8988T (cell line): ENCODE results near the gene R3HDM4.
A peak's percentile ranks its signal among the peaks of the same experiment; 100 is the strongest.
"Not testable (repeated sequence)": the region's sequence is repeated elsewhere in the genome, so short reads cannot be mapped to it uniquely, and the experiment has no call there.

Source experiments
- DNase-seq: peaks from one replicate; pipeline ENCODE4 v3.0.0; 2011

R3HDM4 gene

DNA sequence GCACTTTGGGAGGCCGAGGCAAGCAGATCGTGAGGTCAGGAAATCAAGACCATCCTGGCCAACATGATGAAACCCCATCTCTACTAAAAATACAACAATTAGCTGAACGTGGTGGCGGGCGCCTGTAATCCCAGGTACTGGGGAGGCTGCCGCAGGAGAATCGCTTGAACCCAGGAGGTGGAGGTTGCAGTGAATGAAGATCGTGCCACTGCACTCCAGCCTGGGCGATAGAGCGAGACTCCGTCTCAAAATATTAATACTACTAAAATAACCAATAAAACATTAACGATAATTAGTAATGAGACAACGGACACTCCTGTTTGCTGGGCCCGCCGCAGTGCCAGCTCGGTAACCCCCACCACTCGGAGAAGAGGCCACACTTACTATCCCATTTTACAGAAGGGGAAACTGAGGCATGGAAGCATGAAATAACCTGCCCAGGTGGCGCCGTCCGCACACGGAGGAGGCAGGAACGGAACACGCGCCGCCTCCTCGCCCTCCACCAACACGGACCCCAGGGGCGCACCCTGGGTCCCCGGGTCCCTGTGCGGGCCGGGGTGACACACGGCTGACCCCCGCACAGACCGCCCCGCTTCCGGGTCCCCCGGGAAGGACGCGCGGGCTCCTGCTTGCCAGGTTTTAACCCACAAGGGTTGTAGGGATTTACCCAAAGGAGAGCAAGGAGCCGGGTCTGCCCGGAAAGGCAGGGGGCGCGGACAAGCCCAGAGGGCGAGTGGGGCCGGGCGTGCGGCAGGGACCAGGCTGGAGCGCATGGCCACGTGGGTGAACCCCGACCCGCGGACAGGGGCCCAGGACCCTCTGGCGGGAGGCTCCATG lies 1.6 kb downstream of the R3HDM4 start:
- no peak for DNase-seq

DNA sequence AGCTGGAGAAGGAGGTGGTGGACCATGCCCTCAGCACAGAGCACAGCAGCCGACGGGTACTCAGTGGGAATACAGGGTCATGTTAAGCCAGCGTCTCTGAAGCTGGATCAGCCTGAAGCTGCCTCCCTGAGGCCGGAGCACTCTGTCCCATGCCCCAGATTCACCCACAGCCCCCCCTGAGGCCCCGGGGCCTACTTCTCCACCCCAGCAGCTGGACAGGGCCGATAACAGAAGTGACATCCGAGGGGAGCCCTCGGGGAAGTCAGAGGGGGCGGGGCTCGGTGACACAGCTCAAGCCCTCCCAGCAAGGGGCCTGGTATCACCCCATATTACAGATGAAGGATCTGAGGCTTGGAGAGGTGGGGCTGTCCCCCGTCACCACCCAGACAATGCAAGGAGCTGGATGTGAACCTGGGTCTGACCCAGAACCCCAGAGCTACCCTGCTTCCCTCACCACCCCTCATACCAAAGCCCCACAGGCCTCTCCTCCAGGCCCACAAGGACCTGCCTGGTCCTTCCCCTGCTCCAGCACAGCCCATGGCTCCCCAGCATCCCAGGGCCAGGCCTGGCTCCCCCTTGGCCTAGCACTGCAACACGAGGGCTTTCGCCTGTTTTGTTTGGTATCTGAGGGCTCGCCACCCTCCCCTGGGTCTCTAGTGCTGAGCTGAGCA lies 5.7 kb downstream of the R3HDM4 start:
- DNase-seq: no peak

DNA sequence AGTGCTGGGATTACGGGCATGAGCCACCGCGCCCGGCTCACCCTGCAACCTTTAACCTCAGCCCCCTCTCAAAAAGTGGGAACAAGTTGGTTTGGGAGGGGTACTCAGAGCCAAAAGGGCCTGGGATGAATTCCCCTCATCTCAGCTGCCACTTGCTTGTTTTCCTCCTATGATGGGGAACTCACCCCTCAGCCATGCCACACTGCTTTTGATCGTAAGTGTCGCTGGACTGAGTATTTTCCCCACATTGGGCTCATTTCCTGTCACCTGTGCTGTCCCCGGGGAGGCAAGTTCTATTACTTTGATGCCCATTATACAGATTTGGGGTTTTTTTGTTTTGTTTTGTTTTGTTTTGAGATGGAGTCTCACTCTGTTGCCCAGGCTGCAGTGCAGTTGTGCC lies 6.5 kb downstream of the R3HDM4 start:
- no peak for DNase-seq

GRCh38 chr19:904545-904944 lies 8.5 kb downstream of the R3HDM4 start:
- no peak for DNase-seq

- no peak for DNase-seq
Observed at GRCh38 chr19:903266-903797, 9.7 kb downstream of the R3HDM4 start.

DNA sequence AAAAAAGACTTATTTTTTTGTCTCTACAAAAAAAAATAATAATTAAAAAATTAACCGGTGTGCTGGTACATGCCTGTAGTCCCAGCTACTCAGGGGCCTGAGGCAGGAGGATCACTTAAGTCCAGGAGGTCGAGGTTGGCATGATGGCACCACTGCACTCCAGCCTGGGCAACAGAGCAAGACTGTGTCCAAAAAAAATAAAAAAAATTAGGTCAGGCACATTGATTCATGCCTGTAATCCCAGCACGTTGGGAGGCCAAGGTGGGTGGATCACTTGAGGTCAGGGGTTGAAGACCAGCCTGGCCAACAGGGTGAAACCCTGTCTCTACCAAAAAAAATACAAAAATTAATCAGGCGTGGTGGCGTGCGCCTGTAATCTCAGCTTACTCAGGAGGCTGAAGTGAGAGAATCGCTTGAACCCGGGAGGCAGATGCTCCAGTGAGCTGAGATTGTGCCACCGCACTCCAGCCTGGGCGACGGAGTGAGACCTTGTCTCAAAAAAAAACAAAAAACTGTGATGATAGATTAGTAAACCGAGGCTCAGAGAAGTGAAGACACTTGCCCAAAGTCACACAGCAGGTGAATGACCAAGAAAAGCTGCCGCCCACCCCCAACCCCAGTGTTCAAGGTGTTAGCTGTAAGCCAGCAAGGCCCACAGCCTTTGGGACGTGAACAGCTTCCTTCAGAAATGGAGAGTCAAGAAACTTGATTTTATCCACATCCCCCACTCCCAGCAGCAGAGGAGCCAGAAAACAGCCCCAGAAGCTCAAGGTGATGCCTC lies 10.4 kb downstream of the R3HDM4 start:
- no peak for DNase-seq

GRCh38 chr19:902093-902370 lies 11.0 kb downstream of the R3HDM4 start:
- DNase-seq: no peak

GRCh38 chr19:901216-902092 lies 11.6 kb downstream of the R3HDM4 start:
- no peak for DNase-seq

DNA sequence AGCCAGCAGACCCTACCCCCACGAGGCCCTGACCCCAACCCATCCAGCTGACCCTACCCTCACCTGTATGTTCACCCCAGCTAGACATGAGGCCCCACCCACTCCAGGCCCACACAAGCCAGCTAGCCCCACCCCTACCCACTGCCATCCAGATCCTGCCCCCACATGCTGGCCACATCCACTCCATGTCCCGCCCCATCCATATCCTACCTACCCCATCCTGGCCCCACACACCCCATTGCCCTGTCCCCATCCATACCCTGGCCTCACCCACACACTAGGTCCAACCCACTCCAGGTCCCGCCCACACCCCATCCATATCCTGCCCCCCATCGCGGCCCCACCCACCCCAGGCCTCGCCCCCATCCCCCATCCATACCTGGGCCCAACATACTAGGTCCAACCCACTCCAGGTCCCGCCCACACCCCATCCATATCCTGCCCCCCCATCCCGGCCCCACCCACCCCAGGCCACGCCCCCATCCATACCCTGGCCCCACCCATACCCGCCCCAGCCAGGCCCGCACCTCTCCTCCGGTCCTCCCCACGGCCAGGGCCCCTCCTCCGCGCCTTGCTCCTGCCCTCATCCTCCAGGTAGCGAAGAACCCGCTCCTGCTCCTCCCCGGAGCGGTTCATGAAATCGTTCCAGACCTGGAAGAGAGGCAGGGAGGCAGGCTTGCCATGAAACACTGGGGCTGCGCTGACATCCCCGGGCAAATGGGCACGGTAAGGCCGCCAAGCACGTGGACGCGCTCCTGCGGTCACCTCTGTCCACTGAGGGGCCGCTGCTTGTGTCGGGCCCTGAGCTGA lies 12.5 kb downstream of the R3HDM4 start:
- peak; percentile 94 for DNase-seq

GRCh38 chr19:900043-900301 lies 13.0 kb downstream of the R3HDM4 start:
- DNase-seq: no peak

DNA sequence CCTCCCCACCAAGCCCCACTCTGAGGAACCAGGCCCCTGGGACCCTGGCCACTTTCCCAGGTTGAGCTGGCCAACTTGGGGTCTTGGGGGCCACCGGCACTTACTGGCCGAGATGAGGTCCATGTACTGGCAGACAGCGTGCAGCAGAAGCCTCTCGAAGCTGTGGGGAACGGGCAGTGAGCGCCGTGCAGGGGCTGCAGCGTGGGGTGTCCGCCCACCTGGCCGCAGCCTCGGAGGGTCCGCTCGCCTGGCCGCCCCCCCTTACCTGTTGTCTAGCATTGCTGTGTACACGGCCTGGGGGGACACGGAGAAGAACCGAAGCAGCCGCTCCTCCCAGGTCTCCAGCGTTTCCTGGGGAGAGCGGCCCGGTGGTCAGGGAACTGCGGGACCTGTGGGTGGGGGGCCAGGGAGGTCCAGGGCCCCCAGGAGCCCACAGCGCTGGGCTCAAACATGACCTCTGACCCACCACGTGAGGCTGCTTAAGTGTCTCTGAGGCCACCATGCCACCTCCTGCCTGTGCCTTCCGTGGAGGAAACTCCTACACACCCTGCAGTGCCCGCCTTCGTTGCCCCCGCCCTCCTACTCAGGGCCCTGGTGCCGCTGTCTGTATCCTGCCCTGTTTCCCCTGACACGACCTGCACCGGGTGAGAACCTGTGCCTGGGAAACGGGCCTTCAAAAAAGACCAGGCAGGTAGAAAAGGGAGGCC lies 13.5 kb downstream of the R3HDM4 start:
- no peak for DNase-seq

DNA sequence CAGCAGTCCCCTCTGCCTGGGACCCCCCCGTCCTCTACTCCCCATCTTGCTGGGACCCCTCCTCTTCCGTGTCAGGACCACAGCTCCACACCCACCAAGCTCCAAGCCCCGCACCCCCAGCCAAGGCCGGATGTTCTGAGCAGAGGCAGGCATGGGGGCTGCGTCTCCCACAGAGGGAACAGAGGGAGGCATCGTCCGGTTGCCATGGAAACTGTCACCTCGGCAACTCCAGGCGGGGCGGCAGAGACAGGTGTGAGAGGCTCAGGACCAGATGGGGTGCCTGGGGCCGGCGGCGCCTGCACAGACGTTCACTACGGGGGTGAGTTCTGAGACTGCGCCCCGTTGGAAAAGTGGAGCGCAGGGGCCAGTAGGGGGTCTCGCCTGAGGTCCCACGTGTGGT lies 14.4 kb downstream of the R3HDM4 start:
- no peak for DNase-seq

DNA sequence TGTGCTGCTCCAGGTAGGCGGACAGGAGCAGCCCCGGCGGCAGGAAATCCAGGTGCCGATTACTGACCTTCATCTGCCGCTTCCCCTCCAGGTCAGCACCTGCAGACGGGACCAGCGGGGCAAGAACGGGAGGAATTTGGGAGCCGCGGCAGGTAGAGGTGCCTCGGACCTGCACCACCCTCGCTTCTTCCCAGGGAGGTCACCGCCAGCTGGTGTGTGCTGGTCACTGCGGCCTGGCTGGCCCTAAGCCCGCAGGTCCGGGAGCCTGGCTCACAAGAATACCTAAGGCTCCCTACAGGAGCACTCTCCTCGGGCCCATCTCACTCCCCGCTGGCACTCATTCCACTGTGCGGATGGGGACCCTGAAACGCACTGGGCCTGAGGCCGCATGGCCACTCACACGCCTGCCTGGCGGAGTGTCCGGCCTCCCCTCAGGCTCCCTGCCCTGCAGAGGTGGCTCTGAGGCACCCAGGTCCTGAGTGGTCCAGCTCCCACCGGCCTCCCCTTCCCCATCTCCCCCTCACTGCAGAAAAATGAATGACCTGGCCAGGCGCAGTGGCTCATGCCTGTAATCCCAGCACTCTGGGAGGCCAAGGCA lies 15.5 kb downstream of the R3HDM4 start:
- no peak for DNase-seq

- DNase-seq: no peak
Observed at GRCh38 chr19:896999-897398, 16.0 kb downstream of the R3HDM4 start.

GRCh38 chr19:896434-896833 lies 16.6 kb downstream of the R3HDM4 start:
- no peak for DNase-seq

DNA sequence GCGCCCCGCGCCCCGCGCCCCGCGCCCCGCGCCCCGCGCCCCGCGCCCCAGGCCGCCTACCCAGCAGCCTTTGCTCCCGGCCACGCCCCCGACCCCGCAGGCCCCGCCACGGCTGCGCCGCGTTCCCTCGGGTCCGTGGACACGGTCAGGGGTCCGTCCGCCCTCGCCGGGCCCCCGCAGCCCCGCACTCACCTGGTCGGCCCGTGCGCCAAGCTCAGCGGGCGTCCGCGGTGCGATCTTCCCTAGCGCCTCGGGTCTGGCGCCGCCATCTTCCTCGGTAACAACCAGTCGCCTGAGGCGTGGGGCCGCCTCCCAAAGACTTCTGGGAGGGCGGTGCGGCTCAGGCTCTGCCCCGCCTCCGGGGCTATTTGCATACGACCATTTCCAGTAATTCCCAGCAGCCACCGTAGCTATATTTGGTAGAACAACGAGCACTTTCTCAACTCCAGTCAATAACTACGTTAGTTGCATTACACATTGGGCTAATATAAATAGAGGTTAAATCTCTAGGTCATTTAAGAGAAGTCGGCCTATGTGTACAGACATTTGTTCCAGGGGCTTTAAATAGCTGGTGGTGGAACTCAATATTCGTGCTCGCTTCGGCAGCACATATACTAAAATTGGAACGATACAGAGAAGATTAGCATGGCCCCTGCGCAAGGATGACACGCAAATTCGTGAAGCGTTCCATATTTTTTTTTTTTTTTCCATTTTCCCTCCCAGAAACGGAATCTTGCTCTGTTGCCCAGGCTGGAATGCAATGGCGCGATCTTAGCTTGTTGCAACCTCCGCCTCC lies 19.9 kb downstream of the R3HDM4 start, which contains the start of the genes MED16 and RNU6-9:
Gene MED16 (minus strand): TSS at position 294 of the 796 bp plus-strand sequence. CDS start 2,056 bp downstream, outside the sequence.
Gene RNU6-9 (plus strand): TSS at position 591 of the 796 bp plus-strand sequence.
- DNase-seq: peak; percentile 100

- DNase-seq: no peak
Observed at GRCh38 chr19:892243-892893, 20.7 kb downstream of the R3HDM4 start.

DNA sequence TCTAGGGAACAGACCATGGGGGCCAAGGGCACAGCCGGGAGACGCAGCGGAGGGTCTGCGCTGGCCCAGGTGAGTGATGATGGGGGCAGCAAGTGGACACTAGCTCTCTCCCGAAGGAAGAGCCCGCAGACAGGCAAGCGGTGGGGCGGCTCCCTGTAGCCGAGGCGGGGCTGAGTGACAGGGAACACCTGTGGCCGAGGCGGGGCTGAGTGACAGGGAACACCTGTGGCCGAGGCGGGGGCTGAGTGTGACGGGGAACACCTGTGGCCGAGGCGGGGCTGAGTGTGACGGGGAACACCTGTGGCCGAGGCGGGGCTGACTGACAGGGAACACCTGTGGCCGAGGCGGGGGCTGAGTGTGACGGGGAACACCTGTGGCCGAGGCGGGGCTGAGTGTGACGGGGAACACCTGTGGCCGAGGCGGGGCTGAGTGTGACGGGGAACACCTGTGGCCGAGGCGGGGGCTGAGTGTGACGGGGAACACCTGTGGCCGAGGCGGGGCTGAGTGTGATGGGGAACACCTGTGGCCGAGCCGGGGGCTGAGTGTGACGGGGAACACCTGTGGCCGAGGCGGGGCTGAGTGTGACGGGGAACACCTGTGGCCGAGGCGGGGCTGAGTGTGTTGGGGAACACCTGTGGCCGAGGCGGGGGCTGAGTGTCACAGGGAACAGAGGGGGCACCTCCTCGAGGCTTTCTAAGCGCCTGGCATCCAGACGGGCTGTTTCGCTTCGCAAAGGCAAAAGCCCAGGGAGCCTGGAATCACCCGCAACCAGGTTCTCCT lies 21.4 kb downstream of the R3HDM4 start:
- not testable (repeated sequence) for DNase-seq
